GM12874 (cell line): ENCODE measurements around the gene TMEM139.

Experiments
- CTCF ChIP-seq: IDR thresholded peaks from 2 replicates; pipeline ENCODE4 v1.5.1; 2011; ENCODE audit warnings: low read depth, mild to moderate bottlenecking, control low read depth, low read length, moderate library complexity; ENCODE audit not compliant: insufficient read depth

Gene TMEM139

GRCh38 chr7:143285470-143285778, 666 bp downstream of the TMEM139 start:
- TF ChIP-seq CTCF: no peak

- no peak for TF ChIP-seq CTCF
These were observed 1.2 kb downstream of the TMEM139 start for GRCh38 chr7:143285806-143286521.

- no peak for TF ChIP-seq CTCF
These were observed 1.7 kb downstream of the TMEM139 start for GRCh38 chr7:143286522-143286890.

- no peak for TF ChIP-seq CTCF
These were observed 2.7 kb downstream of the TMEM139 start for GRCh38 chr7:143287339-143287934.

- no peak for TF ChIP-seq CTCF
These were observed 3.4 kb downstream of the TMEM139 start, which contains the start of gene CASP2 for GRCh38 chr7:143287935-143288826. Gene CASP2, plus strand, starts transcription at chr7:143288351. Its CDS starts 105 bp downstream, at chr7:143288456.

- TF ChIP-seq CTCF: no peak
These were observed 4.1 kb downstream of the TMEM139 start for GRCh38 chr7:143288836-143289235.

- TF ChIP-seq CTCF: no peak
These were observed 4.7 kb downstream of the TMEM139 start for GRCh38 chr7:143289421-143289820.
